Activated T-cell treated with anti-CD3 and anti-CD28 coated beads for 48 hours (primary cell): ENCODE data around the gene MBNL2.

Experiments used
- DNase-seq: peaks from one replicate; pipeline ENCODE4 v3.0.0-alpha.2; 2020; ENCODE audit warnings: low read depth

The MBNL2 gene

GRCh38 chr13:97211300-97211699 lies 10.8 kb upstream of the MBNL2 start:
- no peak for DNase-seq

DNA sequence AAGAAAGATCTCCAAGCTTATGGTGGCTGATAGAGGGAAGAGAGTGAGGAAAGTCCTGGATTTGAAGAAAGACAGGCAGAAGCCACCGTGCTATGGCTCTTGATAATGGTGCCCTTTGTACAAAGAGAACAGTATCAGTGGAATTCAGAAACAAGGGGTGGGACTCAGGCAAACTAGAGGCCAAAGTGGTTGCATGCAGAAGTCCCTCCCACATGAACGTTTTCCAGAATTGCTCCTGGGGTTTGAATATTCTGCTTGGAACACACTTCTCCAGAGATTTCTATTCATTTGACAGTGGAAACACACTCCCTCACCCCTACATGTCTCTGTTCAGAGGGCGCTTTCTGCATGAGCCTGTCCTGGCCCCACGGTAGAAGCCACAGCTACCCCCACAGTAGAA lies 10.1 kb upstream of the MBNL2 start:
- DNase-seq = no peak

DNA sequence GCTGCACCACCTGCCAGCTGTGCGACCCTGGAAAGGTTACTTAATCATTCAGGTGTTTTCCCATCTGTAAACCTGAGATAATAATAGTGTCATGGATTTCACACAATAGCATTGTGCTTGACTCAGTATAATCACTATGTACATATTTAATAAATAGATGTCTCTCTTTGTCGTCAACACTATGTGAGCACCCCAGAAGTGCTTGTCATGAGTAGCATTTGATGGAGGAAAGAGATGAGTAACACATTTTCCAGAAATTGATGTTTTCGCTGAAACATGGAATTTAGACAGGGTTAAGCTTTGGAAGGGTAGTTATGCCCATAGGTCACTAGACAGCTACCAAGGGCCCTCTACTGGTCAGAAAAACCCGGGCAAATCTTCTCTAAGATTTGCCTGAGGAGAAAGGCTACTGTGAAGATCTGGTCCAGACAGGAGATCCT lies 9.5 kb upstream of the MBNL2 start:
- no peak for DNase-seq

DNA sequence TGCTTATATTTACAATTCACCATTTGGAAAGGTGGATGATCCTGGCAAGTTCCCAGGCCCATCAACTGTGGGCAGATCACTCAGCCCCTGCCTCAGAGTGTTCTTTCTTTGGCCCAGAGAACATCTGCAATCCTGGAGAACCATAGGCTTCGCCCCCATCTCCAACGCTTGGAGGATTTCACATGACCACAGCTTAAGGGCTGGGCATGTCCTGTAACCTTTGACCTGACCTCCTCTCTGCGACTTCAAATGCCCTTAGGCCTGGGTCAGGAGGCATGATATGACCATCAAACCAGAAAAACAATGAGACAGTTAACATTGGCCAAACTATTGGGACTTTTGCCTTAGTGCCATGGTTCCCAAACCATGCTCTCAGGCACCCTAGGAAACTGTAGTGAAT lies 7.2 kb upstream of the MBNL2 start:
- DNase-seq = no peak

DNA sequence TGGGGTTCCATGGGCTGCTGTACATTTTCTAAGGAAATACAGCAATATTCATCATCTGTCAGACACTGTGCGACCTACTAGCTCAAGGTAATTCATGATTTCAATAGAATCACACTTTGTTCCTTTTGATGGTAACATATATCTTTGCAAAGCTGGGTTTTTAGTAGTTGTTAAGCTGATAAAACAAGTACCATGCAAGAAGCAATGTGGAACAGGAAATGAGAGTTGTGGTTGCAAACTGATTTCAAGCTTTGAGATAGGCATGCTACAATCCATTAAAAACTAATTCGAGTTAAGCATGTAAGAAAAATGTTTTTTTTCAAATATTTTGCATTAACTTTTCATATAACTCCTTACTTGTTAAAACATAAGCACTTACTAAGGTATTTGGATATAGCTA lies 6.8 kb upstream of the MBNL2 start:
- no peak for DNase-seq

- DNase-seq = no peak
Observed at GRCh38 chr13:97219226-97219625, 2.9 kb upstream of the MBNL2 start.

DNA sequence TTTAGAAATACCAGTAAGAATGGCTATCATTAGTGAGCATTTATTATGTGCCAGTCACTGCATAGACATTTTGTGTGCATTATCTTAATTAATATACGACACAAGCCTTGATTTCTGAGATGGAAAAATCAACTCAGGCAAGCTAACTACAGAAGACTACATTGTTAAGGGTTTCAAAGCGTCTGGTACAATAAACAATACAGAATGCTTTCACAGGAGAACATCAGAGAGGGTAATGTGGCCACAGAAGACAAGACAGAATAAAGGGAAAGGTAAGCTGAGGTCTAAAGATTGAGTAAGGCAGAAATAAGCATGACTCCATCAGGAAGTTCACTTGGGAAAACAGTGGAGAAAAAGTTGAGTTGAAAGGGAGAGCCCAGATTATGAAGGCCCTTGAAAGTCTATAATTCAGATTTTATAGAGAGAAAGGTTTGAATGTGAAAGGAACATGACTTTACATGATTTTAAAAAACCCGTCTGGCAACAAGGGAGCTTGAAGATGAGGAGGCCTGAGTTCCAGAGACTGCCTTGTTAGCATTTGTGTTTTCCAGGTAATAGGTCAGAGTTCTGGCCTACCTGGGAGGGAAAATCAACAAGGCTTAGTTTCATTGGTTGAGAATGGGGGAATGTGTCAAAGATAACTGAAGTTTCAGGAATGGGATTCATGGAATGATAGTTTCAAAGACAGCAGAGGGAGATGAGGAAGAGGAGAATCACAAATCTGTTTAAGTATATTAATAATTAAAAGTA lies 1.8 kb upstream of the MBNL2 start:
- no peak for DNase-seq

DNA sequence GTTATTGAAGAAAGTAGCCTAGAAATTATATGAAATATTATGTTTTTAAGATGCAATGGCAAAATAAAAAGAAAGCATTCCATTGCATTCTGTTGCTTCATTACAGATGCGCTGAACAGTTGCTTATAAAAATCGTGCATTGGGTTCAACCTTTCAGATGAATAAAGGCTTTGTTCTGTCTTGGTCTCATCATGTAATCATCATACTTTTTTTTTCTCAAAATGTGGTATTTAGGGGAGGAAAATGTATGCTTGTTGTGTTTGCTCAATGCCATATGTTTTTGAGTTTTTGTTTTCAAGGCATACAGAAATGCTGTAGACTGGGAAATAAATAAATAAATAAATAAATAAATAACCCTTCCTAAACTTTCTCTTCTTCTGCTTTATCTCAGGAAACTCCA lies 1.1 kb upstream of the MBNL2 start:
- no peak for DNase-seq

DNA sequence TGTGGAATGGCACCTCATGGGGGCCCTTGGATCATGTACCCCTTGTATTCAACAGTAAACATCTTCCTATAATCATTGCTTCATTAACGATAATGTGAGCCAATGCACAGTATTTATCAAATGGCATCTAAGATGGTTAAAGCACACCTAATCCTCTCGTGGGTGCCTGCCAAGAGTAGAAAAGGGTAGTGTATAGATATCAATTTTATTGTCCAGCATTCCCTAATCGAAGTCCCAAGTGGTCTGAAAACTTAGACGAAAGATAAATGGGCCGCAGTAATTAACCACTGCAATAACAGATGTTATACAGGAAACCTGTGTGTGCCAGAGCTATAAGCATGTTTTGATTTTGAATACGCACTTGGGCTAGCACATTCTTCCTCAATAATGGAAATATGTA lies 667 bp upstream of the MBNL2 start:
- DNase-seq = no peak

DNA sequence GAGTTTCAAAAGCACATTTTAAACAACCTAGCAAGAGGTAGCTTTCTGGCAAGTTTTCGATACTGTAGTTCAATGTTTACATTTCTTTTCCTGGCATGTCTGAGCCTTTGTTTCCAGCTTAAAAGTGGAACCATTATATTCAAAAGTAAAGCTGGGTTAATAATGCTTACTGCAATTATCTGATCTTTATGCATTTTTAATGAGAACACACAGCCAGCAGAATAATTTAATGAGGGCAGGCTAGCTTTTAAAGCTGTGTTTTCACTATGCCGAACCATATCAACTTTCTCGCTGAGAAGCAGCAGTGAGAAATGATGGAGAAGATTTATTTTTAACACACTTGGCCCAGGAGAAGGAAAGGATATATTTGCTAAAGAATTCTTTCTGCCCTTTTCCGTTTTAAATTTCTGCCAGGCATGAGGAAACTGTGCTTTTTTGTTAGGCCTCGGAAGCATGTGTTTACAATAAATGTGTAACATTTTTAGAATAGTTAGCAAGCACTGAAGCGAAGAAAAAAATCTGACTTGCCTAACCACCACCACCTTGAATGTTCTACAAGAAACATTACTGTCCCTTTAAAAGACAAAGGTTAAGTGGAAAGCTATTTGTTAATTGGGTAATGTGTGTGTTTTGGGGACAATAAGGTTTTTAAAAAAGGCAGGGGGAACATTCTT lies 1.0 kb downstream of the MBNL2 start:
- DNase-seq = no peak

GRCh38 chr13:97223711-97224541 lies 1.8 kb downstream of the MBNL2 start:
- DNase-seq = no peak

- no peak for DNase-seq
Observed at GRCh38 chr13:97224544-97225300, 2.6 kb downstream of the MBNL2 start.

- no peak for DNase-seq
Observed at GRCh38 chr13:97225533-97225932, 3.4 kb downstream of the MBNL2 start.

DNA sequence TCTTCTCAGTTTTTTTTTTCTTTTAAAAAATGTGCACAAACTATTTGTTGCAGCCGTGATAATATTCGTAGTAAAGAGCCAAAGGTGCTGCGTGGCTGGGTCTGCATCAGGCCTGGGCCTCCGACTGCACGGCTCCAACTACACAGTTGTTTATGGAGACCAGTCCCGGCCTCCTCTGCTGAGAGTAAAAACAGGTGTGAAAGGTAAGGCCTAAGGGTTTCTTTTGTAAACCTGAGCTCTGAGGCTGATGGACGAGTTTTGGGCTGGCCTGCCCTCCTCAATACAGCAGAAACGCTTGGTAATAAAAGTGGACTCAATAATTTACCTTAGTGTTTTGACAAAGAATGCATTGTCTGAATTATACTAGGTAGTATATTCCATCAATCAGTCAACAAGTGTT lies 3.9 kb downstream of the MBNL2 start:
- DNase-seq = no peak

DNA sequence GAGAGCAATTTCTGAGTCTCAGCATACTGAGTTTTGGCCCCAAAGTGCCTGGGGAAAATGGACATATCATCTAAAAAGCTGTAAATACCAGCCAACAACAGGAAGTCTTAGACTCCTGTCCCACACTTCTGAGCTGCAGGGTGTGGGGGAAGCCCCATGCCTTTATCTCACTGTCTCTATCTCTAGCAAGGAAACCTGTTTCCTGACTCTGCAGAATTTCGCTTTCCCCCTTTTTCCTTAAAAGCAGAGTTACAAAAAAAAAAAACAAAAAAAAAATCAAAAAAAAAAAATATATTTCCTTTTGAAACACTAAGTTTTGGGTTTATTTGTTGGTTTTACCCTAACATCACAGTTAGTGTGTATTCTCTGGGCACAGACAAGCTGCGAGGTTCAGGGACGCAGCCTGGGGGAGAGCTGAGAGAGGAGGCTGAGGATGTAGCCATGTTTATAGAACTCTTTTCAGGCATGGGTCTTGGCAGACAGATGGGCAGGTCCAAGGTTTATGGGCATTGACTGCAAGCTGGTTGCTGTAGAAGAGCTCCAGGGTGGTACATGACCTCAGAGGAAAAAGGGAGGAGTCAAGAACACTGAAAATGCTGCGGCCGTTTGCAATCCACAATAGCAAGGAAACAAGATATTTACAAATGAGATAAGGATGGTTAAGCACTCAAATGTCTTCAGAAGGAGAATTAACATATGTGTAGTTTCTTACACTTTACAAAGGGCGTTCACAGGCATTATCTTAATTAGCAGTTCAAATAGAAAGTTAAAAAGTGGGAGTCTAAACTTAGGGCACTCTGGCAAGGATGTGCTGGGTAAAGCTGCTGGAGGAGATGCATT lies 4.9 kb downstream of the MBNL2 start:
- no peak for DNase-seq

DNA sequence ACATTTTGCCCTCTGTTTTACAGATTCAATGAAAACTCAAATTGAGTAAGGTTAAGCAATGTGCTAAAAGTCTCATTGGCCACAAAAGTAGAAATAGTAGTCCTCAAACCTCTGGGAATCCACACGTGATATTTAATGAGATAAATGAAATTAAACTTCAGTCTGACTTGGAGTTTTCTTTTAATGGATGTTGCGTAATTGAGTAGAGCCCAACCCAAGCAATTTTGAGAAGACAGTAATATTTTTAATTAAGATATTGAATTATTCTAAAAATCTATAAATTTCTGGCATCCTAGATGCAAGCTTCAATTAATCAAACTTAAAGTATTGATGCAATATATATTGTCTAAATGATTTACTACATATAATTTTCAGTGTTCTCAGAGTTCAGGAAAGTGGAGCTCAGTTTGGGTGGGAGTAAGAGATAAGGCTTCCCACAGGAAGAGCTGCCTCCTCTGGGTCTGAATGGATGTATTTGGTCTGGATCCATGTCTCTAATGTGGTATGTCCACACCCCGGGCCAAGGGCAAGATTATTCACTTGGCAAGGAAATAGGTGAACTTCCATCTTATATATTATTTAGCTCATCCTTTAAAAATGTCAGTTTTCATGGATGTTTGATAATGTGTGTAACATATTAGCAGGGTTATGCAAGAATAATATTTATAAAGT lies 6.9 kb downstream of the MBNL2 start:
- no peak for DNase-seq

GRCh38 chr13:97229699-97230098 lies 7.6 kb downstream of the MBNL2 start:
- DNase-seq = no peak

DNA sequence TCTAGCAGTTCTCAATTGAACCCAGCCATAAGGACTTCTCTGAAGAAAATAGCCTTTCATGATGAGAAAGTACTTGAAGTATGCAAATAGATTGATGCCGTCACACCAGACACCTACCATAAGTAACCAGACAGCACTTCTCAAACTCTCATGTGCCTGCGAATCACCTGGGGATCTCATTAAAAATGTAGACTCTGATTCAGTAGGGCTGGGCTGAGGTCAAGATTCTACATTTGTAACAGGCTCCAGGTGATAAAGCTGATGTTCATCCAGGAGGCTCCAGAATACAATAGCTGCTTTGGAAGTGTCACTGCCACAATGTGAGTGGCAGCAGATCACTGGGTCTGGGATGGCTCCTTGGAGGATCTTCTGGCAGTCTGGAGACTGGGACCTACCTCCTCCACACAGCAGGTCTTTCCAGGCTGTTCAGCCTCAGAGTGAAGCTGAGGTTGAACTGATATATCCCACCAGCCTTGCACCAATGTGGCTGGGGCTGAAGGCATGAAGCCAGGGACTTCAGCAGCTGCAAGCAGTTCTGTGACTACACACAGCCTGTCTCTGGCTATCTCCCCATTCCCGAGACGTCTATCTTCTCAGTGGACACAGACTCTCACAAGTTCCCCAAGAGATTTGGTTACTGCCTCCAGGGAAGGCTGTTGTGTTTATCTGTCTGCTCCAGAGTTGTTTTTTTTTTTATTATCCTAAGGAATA lies 9.1 kb downstream of the MBNL2 start:
- no peak for DNase-seq

GRCh38 chr13:97231829-97232196 lies 9.7 kb downstream of the MBNL2 start:
- no peak for DNase-seq

- DNase-seq = no peak
Observed at GRCh38 chr13:97233499-97233898, 11.4 kb downstream of the MBNL2 start.
